Upper lobe of left lung (tissue), 6 donors: Measurements from ENCODE around the gene CELF1. TPM values are rescaled to one million over a fixed set of nuclear protein-coding genes. Genes with fewer than 3 reads are reported as not detected.
A peak's percentile ranks its signal among the peaks of the same experiment; 100 is the strongest.

Experiments used
- ATAC-seq, 2 donors: fragments of 200-7000 bp; cut with Tn5 transposase; one replicate each; pipeline ENCODE4 v1.9.1; 2022; ENCODE audit warnings: mild to moderate bottlenecking in 2 of 2, moderate library complexity in 2 of 2; ENCODE audit not compliant: low FRiP score in 2 of 2
- DNase-seq, 2 donors: peaks; one replicate each; pipeline ENCODE4 v3.0.0-alpha.2; 2019 to 2020
- H3K27ac ChIP-seq, 4 donors: fragments of 200-600 bp; sonication (generic); one replicate each; pipeline ENCODE4 v1.5.1; 2016 to 2019
- H3K27me3 ChIP-seq, 4 donors: fragments of 200-600 bp; sonication (generic); one replicate each; pipeline ENCODE4 v1.5.1; 2017 to 2019
- H3K36me3 ChIP-seq, 4 donors: fragments of 200-600 bp; sonication (generic); one replicate each; pipeline ENCODE4 v1.5.1; 2016 to 2019
- H3K4me1 ChIP-seq, 4 donors: fragments of 200-600 bp; sonication (generic); one replicate each; pipeline ENCODE4 v1.5.1; 2018 to 2019
- H3K4me3 ChIP-seq, 4 donors: fragments of 200-600 bp; sonication (generic); one replicate each; pipeline ENCODE4 v1.5.1; 2017 to 2019; ENCODE audit warnings: mild to moderate bottlenecking in 2 of 4, moderate library complexity in 1 of 4
- H3K9me3 ChIP-seq, 4 donors: fragments of 200-600 bp; sonication (generic); one replicate each; pipeline ENCODE4 v1.5.1; 2018 to 2019
- CTCF ChIP-seq, 6 experiments: fragments of 450-650 bp in 4 of 6; fragments of 200-600 bp in 2 of 6; sonication (generic) in 2 of 6; IDR thresholded peaks; one replicate each; pipeline ENCODE4 v1.5.1; 2016 to 2019; ENCODE audit warnings: antibody characterized with exemption in 6 of 6
- EP300 ChIP-seq, 4 donors: sonication (generic); formaldehyde crosslinking; IDR thresholded peaks; one replicate each; pipeline ENCODE4 v1.5.1; 2017; ENCODE audit warnings: antibody characterized with exemption in 4 of 4, control low read depth in 2 of 4
- POLR2A ChIP-seq, 4 donors: fragments of 450-650 bp; IDR thresholded peaks; one replicate each; pipeline ENCODE4 v1.5.1; 2016 to 2017; ENCODE audit warnings: antibody characterized with exemption in 4 of 4, mild to moderate bottlenecking in 2 of 4
- POLR2AphosphoS5 ChIP-seq, 2 donors: sonication (generic); formaldehyde crosslinking; IDR thresholded peaks; one replicate each; pipeline ENCODE4 v1.5.1; 2017; ENCODE audit warnings: antibody characterized with exemption in 2 of 2
- WGBS, 2 donors: methylation state at CpG; one replicate each; pipeline ENCODE4 v1.1.5; 2017 to 2018; 5-methylcytosine and 5-hydroxymethylcytosine counted together
- total RNA-seq, 6 donors: library from RNA; depleted of rRNA in 4 of 6; stranded (reverse); fragments of >200 nt in 4 of 6; gene quantifications; one replicate each; pipeline versions ENCODE4 v1.1.0 to v1.2.1, GENCODE V29; 2016 to 2021
- donor health status: DM: no; HTN: no; CAD: no; lungs with moderate emphysema.
- donor health status: DM: no; HTN: yes; CAD: no; lungs with severe emphysema.

Gene CELF1
- total RNA-seq, 6 donors from 2014 or later = 82.7 to 194 (median 113) TPM

- TF ChIP-seq POLR2A (IDR thresholded peaks at IDR 0.05) (no peak), POLR2AphosphoS5 (IDR thresholded peaks at IDR 0.05) (no peak), CTCF (IDR thresholded peaks at IDR 0.05) (no peak), EP300 (IDR thresholded peaks at IDR 0.05) (no peak)
- Histone ChIP-seq H3K4me1 (peaks cover 18 to 45% (median 27%) of the 10 kb centered on the region in 4 donors), H3K27me3 (no peaks in the 10 kb centered on the region), H3K36me3 (peaks cover 0 to 4% (median 0%) of the 10 kb centered on the region in 4 donors), H3K4me3 (no peak overlapping the region), H3K9me3 (no peaks in the 10 kb centered on the region), H3K27ac (peak overlapping the region in 1 of 4 donors; percentile 4)
- no peak for ATAC-seq
- DNase-seq = no peak
- 93 to 94% methylated on average over 5 of the region's 5 CpGs for WGBS, 2 donors
Measured at GRCh38 chr11:47501101-47501500, 51.8 kb downstream of the CELF1 start.

GRCh38 chr11:47500121-47500520 lies 52.8 kb downstream of the CELF1 start:
- TF ChIP-seq POLR2A (IDR thresholded peaks at IDR 0.05) (no peak), CTCF (IDR thresholded peaks at IDR 0.05) (no peak)
- peaks cover 0 to 4% (median 0%) of the 10 kb centered on the region in 4 donors for H3K36me3 ChIP-seq
- ATAC-seq = no peak
- DNase-seq = no peak
- peak overlapping the region in 1 of 4 donors; percentile 55 for H3K27ac ChIP-seq
- H3K4me3 ChIP-seq = no peak overlapping the region
- H3K27me3 ChIP-seq = no peaks in the 10 kb centered on the region
- H3K4me1 ChIP-seq = peaks cover 25 to 55% (median 37%) of the 10 kb centered on the region in 4 donors
- H3K9me3 ChIP-seq = no peaks in the 10 kb centered on the region

- TF ChIP-seq POLR2AphosphoS5 (IDR thresholded peaks at IDR 0.05) = no peak
- no peak overlapping the region for H3K4me3 ChIP-seq
- ATAC-seq (peak in 1 of 2 donors; percentile 73), DNase-seq (no peak)
- peak overlapping the region in 3 of 4 donors; percentile 30 to 55 (median 34) for H3K27ac ChIP-seq
- no peaks in the 10 kb centered on the region for H3K27me3 ChIP-seq
- no peaks in the 10 kb centered on the region for H3K9me3 ChIP-seq
- 76 to 81% methylated on average over 3 of the region's 3 CpGs for WGBS, 2 donors
- H3K4me1 ChIP-seq = peaks cover 25 to 57% (median 39%) of the 10 kb centered on the region in 4 donors
- peaks cover 0 to 4% (median 0%) of the 10 kb centered on the region in 4 donors for H3K36me3 ChIP-seq
Measured at GRCh38 chr11:47499614-47500013, 53.3 kb downstream of the CELF1 start.

GRCh38 chr11:47499161-47499560 lies 53.8 kb downstream of the CELF1 start:
- H3K9me3 ChIP-seq = no peaks in the 10 kb centered on the region
- H3K27me3 ChIP-seq = no peaks in the 10 kb centered on the region
- DNase-seq (no peak), ATAC-seq (no peak)
- H3K36me3 ChIP-seq = peaks cover 0 to 4% (median 2%) of the 10 kb centered on the region in 4 donors
- H3K4me3 ChIP-seq = no peak overlapping the region
- peaks cover 25 to 57% (median 39%) of the 10 kb centered on the region in 4 donors for H3K4me1 ChIP-seq
- no peak for TF ChIP-seq EP300 (IDR thresholded peaks at IDR 0.05)
- TF ChIP-seq CTCF (IDR thresholded peaks at IDR 0.05) = no peak
- no peak for TF ChIP-seq POLR2AphosphoS5 (IDR thresholded peaks at IDR 0.05)
- TF ChIP-seq POLR2A (IDR thresholded peaks at IDR 0.05) = no peak
- 43 to 45% methylated on average over 2 of the region's 2 CpGs for WGBS, 2 donors
- H3K27ac ChIP-seq = peak overlapping the region in 3 of 4 donors; percentile 30 to 55 (median 34)

GRCh38 chr11:47498584-47499152 lies 54.3 kb downstream of the CELF1 start:
- peaks cover 25 to 57% (median 39%) of the 10 kb centered on the region in 4 donors for H3K4me1 ChIP-seq

More at GRCh38 chr11:47498584-47499152, 54.3 kb downstream of the CELF1 start:
- no peaks in the 10 kb centered on the region for H3K27me3 ChIP-seq
- no peak overlapping the region for H3K27ac ChIP-seq
- H3K36me3 ChIP-seq = peaks cover 0 to 8% (median 2%) of the 10 kb centered on the region in 4 donors
- no peak for TF ChIP-seq POLR2A (IDR thresholded peaks at IDR 0.05)
- no peak for TF ChIP-seq POLR2AphosphoS5 (IDR thresholded peaks at IDR 0.05)
- TF ChIP-seq CTCF (IDR thresholded peaks at IDR 0.05) = no peak
- no peak for TF ChIP-seq EP300 (IDR thresholded peaks at IDR 0.05)
- H3K4me3 ChIP-seq = no peak overlapping the region
- DNase-seq (no peak), ATAC-seq (no peak)
- H3K9me3 ChIP-seq = no peaks in the 10 kb centered on the region
- 84 to 85% methylated on average over 4 of the region's 4 CpGs for WGBS, 2 donors
